ENCODE data around the gene YIPF2. TPM values are rescaled to one million over a fixed set of nuclear protein-coding genes. Genes with fewer than 3 reads are reported as not detected.

The YIPF2 gene
- polyA plus RNA-seq, 3 donors: 12.3 to 25.2 (median 15.5) TPM

DNA sequence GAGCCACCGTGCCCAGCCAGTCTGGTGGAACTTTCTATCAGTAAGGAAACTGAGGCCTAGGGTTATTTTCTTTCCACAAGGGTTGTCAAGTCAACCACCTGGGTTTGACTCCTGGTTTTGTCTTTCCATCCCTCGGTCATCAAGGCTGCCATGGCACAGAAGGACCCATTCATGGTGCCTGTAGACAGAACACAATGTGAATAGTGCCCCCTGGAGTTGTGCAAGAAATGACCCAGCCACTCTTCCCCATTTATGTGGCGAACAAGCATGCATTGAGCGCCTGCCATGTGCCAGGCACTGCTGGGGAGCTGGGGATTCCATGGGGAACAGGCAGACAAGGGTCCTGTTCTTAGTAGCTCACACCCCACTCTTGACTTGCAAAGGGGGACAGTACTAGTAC, 36.5 kb upstream of the YIPF2 start:
- H3K4me3 ChIP-seq (replicated peaks in 1 of 3; ENCODE audit: low read depth in 2 of 3, low read length in 3 of 3): no peak overlapping the region
- H3K9ac ChIP-seq (ENCODE audit: insufficient read depth, low read length, poor library complexity, severe bottlenecking): no peak overlapping the region
- H3K27me3 ChIP-seq (ENCODE audit: control insufficient read depth in 2 of 2, insufficient read depth in 2 of 2, low read length in 2 of 2): no peaks in the 10 kb centered on the region
- intact Hi-C loops (cut with micrococcal nuclease): no loop called here
- TF ChIP-seq, protein P1, sequence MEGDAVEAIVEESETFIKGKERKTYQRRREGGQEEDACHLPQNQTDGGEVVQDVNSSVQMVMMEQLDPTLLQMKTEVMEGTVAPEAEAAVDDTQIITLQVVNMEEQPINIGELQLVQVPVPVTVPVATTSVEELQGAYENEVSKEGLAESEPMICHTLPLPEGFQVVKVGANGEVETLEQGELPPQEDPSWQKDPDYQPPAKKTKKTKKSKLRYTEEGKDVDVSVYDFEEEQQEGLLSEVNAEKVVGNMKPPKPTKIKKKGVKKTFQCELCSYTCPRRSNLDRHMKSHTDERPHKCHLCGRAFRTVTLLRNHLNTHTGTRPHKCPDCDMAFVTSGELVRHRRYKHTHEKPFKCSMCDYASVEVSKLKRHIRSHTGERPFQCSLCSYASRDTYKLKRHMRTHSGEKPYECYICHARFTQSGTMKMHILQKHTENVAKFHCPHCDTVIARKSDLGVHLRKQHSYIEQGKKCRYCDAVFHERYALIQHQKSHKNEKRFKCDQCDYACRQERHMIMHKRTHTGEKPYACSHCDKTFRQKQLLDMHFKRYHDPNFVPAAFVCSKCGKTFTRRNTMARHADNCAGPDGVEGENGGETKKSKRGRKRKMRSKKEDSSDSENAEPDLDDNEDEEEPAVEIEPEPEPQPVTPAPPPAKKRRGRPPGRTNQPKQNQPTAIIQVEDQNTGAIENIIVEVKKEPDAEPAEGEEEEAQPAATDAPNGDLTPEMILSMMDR (IDR thresholded peaks at IDR 0.05): no peak
- H2AFZ ChIP-seq (ENCODE audit: insufficient read depth, low read depth, low read length, poor library complexity, severe bottlenecking): no peak overlapping the region
- Mint-ChIP-seq H3K27me3 (ENCODE audit: low read depth in 3 of 3) (peaks cover 0 to 2% (median 0%) of the 10 kb centered on the region in 3 donors), H3K4me1 (peaks cover 31% of the 10 kb centered on the region), H3K4me3 (no peak overlapping the region), H3K9me3 (no peaks in the 10 kb centered on the region), H3K27ac (peak overlapping the region in 3 of 7 donors; percentile 32 to 58 (median 46)), H3K36me3 (peaks cover 2 to 9% of the 10 kb centered on the region in 2 donors)
- no peak for DNase-seq
- no peak overlapping the region for H3K4me2 ChIP-seq (replicated peaks; ENCODE audit: extremely low read depth, low read length, poor library complexity, severe bottlenecking)
- 100% methylated on average over 4 of the region's 4 CpGs for WGBS (ENCODE audit: insufficient coverage)
- H3K79me2 ChIP-seq (ENCODE audit: insufficient read depth, low read length): peaks cover 85% of the 10 kb centered on the region
- no peaks in the 10 kb centered on the region for H3K9me3 ChIP-seq (replicated peaks in 1 of 2; ENCODE audit: control insufficient read depth in 1 of 2, insufficient read depth in 1 of 2, low read length in 2 of 2)
- H3K4me1 ChIP-seq (ENCODE audit: control insufficient read depth in 1 of 2, insufficient read depth in 2 of 2, low read length in 2 of 2): peaks cover 14 to 29% of the 10 kb centered on the region in 2 donors
- peaks cover 76% of the 10 kb centered on the region for H4K20me1 ChIP-seq (ENCODE audit: insufficient read depth, low read length)
- peak overlapping the region in 1 of 2 donors; percentile 45 for H3K27ac ChIP-seq (ENCODE audit: low read depth in 1 of 2, low read length in 2 of 2)
- peaks cover 0 to 6% of the 10 kb centered on the region in 2 donors for H3K36me3 ChIP-seq (replicated peaks in 1 of 2; ENCODE audit: control insufficient read depth in 1 of 2, insufficient read depth in 2 of 2, low read length in 2 of 2)

DNA sequence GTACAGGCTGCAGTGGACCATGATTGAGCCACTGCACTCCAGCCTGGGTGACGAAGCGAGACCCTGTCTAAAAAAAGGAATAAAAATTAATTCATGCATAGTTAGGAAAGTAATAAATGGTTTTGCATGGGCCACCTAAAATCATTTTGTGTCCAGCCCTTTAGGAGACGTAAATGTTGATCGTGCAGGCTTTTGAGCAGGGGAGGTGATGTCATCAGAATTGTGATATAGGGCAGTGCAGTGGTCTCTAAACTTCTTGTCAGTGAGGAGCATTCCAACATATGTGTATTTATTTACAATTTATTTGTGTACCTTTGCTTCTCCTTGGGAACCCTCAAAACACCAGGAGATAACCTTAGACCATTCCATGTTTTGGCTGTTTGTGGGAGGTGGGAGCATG, 35.4 kb upstream of the YIPF2 start:
- peaks cover 0 to 9% of the 10 kb centered on the region in 2 donors for H3K36me3 Mint-ChIP-seq
- H3K4me1 Mint-ChIP-seq: peaks cover 36% of the 10 kb centered on the region
- H3K36me3 ChIP-seq (replicated peaks in 1 of 2; ENCODE audit: control insufficient read depth in 1 of 2, insufficient read depth in 2 of 2, low read length in 2 of 2): peaks cover 0 to 6% of the 10 kb centered on the region in 2 donors
- H3K4me1 ChIP-seq (ENCODE audit: control insufficient read depth in 1 of 2, insufficient read depth in 2 of 2, low read length in 2 of 2): peaks cover 16 to 31% of the 10 kb centered on the region in 2 donors
- no peak overlapping the region for H2AFZ ChIP-seq (ENCODE audit: insufficient read depth, low read depth, low read length, poor library complexity, severe bottlenecking)
- no peak overlapping the region for H3K4me3 Mint-ChIP-seq
- 85% methylated on average over 2 of the region's 4 CpGs for WGBS (ENCODE audit: insufficient coverage)
- no peak overlapping the region for H3K9ac ChIP-seq (ENCODE audit: insufficient read depth, low read length, poor library complexity, severe bottlenecking)
- TF ChIP-seq, protein P1 (IDR thresholded peaks at IDR 0.05): no peak
- H3K27me3 Mint-ChIP-seq (ENCODE audit: low read depth in 3 of 3): peaks cover 0 to 2% (median 0%) of the 10 kb centered on the region in 3 donors
- H3K27ac ChIP-seq (ENCODE audit: low read depth in 1 of 2, low read length in 2 of 2): no peak overlapping the region
- H3K4me3 ChIP-seq (replicated peaks in 1 of 3; ENCODE audit: low read depth in 2 of 3, low read length in 3 of 3): no peak overlapping the region
- H3K27me3 ChIP-seq (ENCODE audit: control insufficient read depth in 2 of 2, insufficient read depth in 2 of 2, low read length in 2 of 2): no peaks in the 10 kb centered on the region
- peaks cover 0 to 1% (median 0%) of the 10 kb centered on the region in 7 donors for H3K9me3 Mint-ChIP-seq
- H3K4me2 ChIP-seq (replicated peaks; ENCODE audit: extremely low read depth, low read length, poor library complexity, severe bottlenecking): no peak overlapping the region
- DNase-seq: no peak
- no peaks in the 10 kb centered on the region for H3K9me3 ChIP-seq (replicated peaks in 1 of 2; ENCODE audit: control insufficient read depth in 1 of 2, insufficient read depth in 1 of 2, low read length in 2 of 2)
- intact Hi-C loops (cut with micrococcal nuclease): no loop called here
- H4K20me1 ChIP-seq (ENCODE audit: insufficient read depth, low read length): peaks cover 66% of the 10 kb centered on the region
- H3K79me2 ChIP-seq (ENCODE audit: insufficient read depth, low read length): peaks cover 75% of the 10 kb centered on the region
- H3K27ac Mint-ChIP-seq: peak overlapping the region in 1 of 7 donors; percentile 11
